ENCODE measurements around the gene ATAD3B.

DNA sequence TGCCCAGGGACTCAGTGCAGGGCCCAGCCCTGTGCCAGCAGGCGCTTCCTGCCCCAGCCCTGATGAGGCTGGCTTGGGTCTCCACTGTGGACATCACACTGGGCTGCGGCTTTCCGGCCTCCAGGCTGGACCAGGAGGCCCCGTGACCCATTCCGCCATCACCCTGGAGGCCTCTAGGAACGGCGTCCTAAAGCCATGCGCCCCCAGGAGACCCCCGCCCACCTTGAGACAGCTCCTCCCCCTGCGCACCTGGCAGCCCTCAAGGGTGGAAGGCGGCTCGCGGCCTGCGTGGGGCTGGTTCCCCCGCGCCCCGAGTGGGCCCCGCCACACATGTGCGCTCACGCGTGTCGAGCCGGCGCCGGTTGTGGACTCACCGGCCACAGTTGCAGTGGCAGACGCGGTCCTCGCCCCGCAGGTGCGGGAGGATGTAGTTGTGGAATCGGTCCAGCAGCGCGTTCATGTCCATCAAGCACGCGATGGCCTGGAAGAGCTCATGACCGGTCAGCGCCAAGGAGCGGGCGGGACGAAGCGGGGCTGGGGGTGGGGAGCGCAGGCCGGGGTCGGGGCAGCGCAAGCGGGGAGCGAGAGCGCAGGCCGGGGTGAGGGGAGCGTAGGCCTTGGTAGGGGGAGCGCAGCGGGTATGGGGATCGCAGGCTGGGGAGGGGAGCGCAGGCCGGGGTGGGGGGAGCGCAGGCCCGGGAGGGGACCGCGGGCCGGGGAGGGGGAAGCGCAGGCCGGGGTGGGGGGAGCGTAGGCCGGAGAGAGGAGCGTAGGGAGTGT is 67.9 kb downstream of the ATAD3B start:
- no peak for TF ChIP-seq POLR2A (IDR thresholded peaks at IDR 0.05)
- TF ChIP-seq, protein P1, sequence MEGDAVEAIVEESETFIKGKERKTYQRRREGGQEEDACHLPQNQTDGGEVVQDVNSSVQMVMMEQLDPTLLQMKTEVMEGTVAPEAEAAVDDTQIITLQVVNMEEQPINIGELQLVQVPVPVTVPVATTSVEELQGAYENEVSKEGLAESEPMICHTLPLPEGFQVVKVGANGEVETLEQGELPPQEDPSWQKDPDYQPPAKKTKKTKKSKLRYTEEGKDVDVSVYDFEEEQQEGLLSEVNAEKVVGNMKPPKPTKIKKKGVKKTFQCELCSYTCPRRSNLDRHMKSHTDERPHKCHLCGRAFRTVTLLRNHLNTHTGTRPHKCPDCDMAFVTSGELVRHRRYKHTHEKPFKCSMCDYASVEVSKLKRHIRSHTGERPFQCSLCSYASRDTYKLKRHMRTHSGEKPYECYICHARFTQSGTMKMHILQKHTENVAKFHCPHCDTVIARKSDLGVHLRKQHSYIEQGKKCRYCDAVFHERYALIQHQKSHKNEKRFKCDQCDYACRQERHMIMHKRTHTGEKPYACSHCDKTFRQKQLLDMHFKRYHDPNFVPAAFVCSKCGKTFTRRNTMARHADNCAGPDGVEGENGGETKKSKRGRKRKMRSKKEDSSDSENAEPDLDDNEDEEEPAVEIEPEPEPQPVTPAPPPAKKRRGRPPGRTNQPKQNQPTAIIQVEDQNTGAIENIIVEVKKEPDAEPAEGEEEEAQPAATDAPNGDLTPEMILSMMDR (IDR thresholded peaks at IDR 0.05), result no peak
